ENCODE data around the gene DYRK3. TPM values are rescaled to one million over a fixed set of nuclear protein-coding genes. Genes with fewer than 3 reads are reported as not detected.
A peak's percentile ranks its signal among the peaks of the same experiment; 100 is the strongest.

Gene DYRK3
- total and polyA plus RNA-seq, 9 of the 15 experiments (the other 6 are each of a cell fraction or from before 2014, with no cell fraction given): 4.5 to 33.7 (median 25.7) TPM

DNA sequence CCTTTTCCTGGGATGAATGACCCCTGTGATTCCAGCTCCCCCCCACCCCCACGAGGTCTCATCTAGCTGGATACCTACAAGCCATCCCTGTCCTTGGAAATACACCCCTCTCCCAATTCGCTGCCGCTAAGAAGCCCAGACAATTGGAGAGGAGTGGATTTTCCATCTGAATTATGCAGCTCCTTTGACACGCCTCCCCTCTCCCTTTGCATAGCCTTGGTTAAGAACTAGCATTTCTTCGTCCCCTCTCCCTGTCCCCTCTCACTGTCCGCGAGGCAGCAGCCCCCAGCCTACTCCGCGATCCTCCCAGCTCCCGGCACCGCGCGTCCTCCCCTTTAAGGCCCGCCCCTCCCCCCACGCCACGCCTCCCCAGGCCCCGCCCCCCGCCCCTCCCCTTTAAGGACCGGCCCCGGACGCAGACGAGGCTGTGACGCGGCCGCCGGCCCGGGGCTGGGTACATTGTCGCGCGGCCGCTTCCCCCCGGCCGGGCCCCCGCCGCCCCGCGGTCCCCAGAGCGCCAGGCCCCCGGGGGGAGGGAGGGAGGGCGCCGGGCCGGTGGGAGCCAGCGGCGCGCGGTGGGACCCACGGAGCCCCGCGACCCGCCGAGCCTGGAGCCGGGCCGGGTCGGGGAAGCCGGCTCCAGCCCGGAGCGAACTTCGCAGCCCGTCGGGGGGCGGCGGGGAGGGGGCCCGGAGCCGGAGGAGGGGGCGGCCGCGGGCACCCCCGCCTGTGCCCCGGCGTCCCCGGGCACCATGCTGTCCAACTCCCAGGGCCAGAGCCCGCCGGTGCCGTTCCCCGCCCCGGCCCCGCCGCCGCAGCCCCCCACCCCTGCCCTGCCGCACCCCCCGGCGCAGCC lies 49.4 kb downstream of the DYRK3 start, which contains the start of gene MAPKAPK2 (continued):
- TF ChIP-seq CSDE1 (IDR thresholded peaks at IDR 0.05) (no peak), CHCHD3 (CRISPR knock-in tag; IDR thresholded peaks at IDR 0.05) (no peak), PPARD (CRISPR knock-in tag; IDR thresholded peaks at IDR 0.05) (no peak), STAT5A (IDR thresholded peaks at IDR 0.05; ENCODE audit: borderline replicate concordance, low read length) (no peak), PHTF2 (CRISPR knock-in tag; IDR thresholded peaks at IDR 0.05) (no peak), PHB (CRISPR knock-in tag; IDR thresholded peaks at IDR 0.05) (no peak), DIDO1 (tag; IDR thresholded peaks at IDR 0.05; ENCODE audit: low read depth) (no peak), E2F3 (CRISPR knock-in tag; IDR thresholded peaks at IDR 0.05) (no peak), TBP (optimal IDR thresholded peaks at IDR 0.05; ENCODE audit: low read depth, low read length) (no peak), PHF21A (IDR thresholded peaks at IDR 0.05; ENCODE audit: borderline replicate concordance, low read depth) (no peak), KAT8 (IDR thresholded peaks at IDR 0.05; ENCODE audit: low read depth) (no peak), ZNF764 (CRISPR knock-in tag; IDR thresholded peaks at IDR 0.05; ENCODE audit: low read depth) (no peak), ZNF316 (IDR thresholded peaks at IDR 0.05) (no peak), CREB1 (IDR thresholded peaks at IDR 0.05) (peak; percentile 79), CREB1 (CRISPR knock-in tag; IDR thresholded peaks at IDR 0.05) (no peak), KDM2B (CRISPR knock-in tag; IDR thresholded peaks at IDR 0.05) (peak; percentile 90), TAF1 (IDR thresholded peaks at IDR 0.05; ENCODE audit: control insufficient read depth, extremely low read depth, insufficient read depth, low read length, severe bottlenecking) (peak; percentile 43), SAP30 (IDR thresholded peaks at IDR 0.05; ENCODE audit: borderline replicate concordance, insufficient read depth, low read depth, low read length, poor library complexity, severe bottlenecking) (peak; percentile 14), CBX5 (IDR thresholded peaks at IDR 0.05; ENCODE audit: borderline replicate concordance, low read depth) (no peak), RBFOX2 (IDR thresholded peaks at IDR 0.05; ENCODE audit: low read depth, low read length) (0 out of 2 replicates have a peak, but pooled peaks have one; percentile 30)
- TF ChIP-seq, protein P1, sequence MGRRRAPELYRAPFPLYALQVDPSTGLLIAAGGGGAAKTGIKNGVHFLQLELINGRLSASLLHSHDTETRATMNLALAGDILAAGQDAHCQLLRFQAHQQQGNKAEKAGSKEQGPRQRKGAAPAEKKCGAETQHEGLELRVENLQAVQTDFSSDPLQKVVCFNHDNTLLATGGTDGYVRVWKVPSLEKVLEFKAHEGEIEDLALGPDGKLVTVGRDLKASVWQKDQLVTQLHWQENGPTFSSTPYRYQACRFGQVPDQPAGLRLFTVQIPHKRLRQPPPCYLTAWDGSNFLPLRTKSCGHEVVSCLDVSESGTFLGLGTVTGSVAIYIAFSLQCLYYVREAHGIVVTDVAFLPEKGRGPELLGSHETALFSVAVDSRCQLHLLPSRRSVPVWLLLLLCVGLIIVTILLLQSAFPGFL (CRISPR knock-in tag; IDR thresholded peaks at IDR 0.05): no peak
- TF ChIP-seq, protein P2, sequence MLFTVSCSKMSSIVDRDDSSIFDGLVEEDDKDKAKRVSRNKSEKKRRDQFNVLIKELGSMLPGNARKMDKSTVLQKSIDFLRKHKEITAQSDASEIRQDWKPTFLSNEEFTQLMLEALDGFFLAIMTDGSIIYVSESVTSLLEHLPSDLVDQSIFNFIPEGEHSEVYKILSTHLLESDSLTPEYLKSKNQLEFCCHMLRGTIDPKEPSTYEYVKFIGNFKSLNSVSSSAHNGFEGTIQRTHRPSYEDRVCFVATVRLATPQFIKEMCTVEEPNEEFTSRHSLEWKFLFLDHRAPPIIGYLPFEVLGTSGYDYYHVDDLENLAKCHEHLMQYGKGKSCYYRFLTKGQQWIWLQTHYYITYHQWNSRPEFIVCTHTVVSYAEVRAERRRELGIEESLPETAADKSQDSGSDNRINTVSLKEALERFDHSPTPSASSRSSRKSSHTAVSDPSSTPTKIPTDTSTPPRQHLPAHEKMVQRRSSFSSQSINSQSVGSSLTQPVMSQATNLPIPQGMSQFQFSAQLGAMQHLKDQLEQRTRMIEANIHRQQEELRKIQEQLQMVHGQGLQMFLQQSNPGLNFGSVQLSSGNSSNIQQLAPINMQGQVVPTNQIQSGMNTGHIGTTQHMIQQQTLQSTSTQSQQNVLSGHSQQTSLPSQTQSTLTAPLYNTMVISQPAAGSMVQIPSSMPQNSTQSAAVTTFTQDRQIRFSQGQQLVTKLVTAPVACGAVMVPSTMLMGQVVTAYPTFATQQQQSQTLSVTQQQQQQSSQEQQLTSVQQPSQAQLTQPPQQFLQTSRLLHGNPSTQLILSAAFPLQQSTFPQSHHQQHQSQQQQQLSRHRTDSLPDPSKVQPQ (CRISPR knock-in tag; IDR thresholded peaks at IDR 0.05; ENCODE audit: borderline replicate concordance): no peak
- TF ChIP-seq, protein P3, sequence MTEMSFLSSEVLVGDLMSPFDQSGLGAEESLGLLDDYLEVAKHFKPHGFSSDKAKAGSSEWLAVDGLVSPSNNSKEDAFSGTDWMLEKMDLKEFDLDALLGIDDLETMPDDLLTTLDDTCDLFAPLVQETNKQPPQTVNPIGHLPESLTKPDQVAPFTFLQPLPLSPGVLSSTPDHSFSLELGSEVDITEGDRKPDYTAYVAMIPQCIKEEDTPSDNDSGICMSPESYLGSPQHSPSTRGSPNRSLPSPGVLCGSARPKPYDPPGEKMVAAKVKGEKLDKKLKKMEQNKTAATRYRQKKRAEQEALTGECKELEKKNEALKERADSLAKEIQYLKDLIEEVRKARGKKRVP (CRISPR knock-in tag; IDR thresholded peaks at IDR 0.05): no peak
- TF ChIP-seq, protein P4, sequence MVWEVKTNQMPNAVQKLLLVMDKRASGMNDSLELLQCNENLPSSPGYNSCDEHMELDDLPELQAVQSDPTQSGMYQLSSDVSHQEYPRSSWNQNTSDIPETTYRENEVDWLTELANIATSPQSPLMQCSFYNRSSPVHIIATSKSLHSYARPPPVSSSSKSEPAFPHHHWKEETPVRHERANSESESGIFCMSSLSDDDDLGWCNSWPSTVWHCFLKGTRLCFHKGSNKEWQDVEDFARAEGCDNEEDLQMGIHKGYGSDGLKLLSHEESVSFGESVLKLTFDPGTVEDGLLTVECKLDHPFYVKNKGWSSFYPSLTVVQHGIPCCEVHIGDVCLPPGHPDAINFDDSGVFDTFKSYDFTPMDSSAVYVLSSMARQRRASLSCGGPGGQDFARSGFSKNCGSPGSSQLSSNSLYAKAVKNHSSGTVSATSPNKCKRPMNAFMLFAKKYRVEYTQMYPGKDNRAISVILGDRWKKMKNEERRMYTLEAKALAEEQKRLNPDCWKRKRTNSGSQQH (CRISPR knock-in tag; IDR thresholded peaks at IDR 0.05): 0 out of 2 replicates have a peak, but pooled peaks have one; percentile 20
